Thyroid gland (tissue), 4 donors: ENCODE measurements around the gene MYBBP1A.

ENCODE experiments used
- CTCF ChIP-seq, 6 experiments: fragments of 200-600 bp in 3 of 6; fragments of 450-650 bp in 3 of 6; sonication (generic) in 3 of 6; IDR thresholded peaks; one replicate each; pipeline ENCODE4 v1.5.1; 2016 to 2019; ENCODE audit warnings: antibody characterized with exemption in 6 of 6, mild to moderate bottlenecking in 2 of 6, inconsistent platforms in 1 of 6, moderate library complexity in 1 of 6
- POLR2A ChIP-seq, 2 donors: fragments of 450-650 bp; IDR thresholded peaks; one replicate each; pipeline ENCODE4 v1.6.1; 2017; ENCODE audit warnings: antibody characterized with exemption in 2 of 2, mild to moderate bottlenecking in 2 of 2, moderate library complexity in 1 of 2

DNA sequence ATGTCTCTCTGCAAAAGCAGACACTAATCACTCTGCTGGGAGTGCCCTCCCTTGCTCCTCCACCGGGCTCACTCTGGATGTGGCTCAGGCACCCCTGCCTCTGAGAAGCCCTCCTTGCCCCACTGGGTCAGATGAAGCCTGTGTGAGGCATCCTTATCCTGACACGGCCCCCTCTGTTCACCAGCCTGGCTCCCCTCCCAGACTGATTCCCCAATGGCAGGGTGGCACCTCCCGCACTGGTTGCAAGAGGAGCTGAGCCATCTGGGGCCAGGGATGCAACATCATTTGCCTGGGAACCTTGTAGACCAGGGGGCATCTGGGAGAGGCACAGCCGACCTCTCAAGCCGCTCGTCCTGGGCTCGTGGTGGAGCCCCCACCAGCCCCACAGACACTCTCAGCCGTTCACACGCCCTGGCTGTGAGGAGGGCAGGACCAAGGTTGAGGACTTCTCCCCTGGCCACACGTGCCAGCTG, 35.8 kb upstream of the MYBBP1A start:
- TF ChIP-seq CTCF (IDR thresholded peaks at IDR 0.05) (no peak), POLR2A (IDR thresholded peaks at IDR 0.05) (no peak)
